ENCODE measurements around the gene ATL2.
"Not testable (repeated sequence)": the region's sequence is repeated elsewhere in the genome, so short reads cannot be mapped to it uniquely, and the experiment has no call there.

Gene ATL2

GRCh38 chr2:38327580-38327979, 49.5 kb downstream of the ATL2 start:
- DNase-seq (ENCODE audit: low read depth), result no peak

DNA sequence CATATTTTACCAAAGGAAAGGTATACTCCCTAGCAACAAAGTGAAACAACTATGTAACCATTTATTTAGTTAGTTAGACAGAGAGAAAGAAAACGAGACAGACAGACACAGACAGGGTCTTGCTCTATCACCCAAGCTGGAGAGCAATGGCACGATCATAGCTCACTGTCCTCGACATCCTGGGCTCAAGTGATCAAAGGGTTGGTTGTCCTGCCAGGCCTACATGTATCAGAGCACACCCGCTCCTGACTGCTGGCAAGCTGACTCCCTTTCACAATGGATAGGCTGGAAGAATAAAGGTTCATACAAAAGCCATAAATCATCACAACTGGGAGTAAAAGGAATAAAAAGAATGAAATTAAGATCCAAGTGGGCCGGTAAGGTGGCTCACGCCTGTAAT, 53.5 kb downstream of the ATL2 start:
- no peak for DNase-seq (ENCODE audit: low read depth)

DNA sequence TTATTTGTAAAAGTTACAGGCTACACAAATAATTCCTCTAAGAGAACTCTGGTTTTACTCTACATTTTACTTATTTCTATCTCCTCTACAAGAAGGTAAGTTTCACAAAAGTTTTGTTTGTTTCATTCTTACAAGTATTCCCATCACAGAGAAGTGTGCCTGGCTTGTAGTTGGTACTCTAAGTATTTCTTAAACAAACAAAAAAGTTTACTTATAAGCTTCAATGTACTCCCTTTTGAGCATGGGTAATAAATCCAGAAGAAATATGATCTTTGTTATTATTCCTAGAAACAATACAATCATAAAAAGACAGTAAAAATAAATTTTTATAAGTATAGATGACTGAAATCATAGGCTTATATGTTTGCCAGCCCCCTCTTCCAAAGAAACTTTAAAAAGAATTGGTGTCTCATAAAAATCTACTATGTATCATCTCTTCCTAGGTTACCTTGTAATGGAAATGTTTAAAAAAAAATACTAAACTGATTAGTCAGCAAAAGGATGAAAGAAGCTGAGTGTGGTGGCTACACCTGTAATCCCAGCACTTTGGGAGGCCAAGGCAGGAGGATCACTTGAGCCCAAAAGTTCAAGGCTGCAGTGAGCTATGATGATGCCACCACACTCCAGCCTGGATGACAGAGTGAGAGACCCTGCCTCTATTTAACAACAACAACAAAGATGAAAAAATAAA, 54.7 kb downstream of the ATL2 start:
- no peak for DNase-seq (ENCODE audit: low read depth)

GRCh38 chr2:38319240-38319639, 57.8 kb downstream of the ATL2 start:
- not testable (repeated sequence) for DNase-seq (ENCODE audit: low read depth)

GRCh38 chr2:38317725-38318124, 59.3 kb downstream of the ATL2 start:
- no peak for DNase-seq (ENCODE audit: low read depth)

- no peak for DNase-seq (ENCODE audit: low read depth)
Measured at GRCh38 chr2:38315707-38316333, 61.3 kb downstream of the ATL2 start.

DNA sequence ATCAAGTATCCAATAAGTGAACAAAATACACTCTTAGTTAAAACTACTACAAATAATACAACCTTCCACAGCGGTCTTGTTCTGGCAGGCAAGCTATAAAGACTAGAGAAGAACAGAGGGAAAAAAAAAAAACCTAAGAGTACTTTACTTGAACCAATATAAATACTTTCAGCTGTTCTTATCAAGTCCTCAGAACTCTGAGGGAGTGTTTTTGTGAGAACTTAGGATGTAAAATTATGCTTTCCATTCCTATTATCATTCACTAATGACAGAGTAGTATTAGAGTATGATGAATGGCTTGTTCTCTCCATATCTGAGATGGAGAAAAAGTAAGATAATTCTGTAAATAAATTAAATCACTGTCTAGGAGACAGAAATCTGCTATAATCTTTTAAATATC, 68.3 kb downstream of the ATL2 start:
- DNase-seq (ENCODE audit: low read depth), result no peak

DNA sequence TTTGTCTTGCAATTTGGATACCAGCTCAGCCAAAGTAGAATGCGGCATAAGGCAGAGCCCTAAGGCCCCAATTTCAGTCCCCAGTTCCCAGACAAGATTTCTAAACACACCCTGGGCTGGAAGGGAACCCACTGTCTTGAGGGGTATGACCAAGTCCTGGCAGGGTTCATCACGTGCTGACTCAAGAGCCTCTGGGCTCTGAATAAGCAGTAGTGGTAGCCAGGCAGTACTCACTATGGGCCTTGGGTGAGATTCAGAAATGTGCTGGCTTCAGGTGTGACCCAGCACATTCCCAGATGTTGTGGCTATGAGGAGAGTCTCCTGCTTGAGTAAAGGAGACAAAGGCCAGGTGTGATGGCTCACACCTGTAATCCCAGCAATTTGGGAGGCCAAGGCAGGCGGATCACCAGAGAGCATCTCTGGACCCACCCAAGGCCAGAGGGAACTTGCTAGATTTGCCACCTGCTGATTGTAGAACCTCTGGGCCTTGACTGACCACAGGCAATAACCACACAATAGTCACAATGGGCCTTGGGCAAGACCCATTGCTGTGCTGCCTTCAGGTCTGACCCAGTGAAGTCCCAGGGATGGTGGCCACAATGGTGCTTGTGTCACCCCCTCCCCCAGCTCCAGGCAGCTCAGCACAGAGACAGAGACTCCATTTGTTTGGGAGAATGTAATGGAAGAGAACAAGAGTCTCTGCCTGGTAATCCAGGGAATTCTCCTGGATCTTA, 74.9 kb downstream of the ATL2 start:
- no peak for DNase-seq (ENCODE audit: low read depth)

DNA sequence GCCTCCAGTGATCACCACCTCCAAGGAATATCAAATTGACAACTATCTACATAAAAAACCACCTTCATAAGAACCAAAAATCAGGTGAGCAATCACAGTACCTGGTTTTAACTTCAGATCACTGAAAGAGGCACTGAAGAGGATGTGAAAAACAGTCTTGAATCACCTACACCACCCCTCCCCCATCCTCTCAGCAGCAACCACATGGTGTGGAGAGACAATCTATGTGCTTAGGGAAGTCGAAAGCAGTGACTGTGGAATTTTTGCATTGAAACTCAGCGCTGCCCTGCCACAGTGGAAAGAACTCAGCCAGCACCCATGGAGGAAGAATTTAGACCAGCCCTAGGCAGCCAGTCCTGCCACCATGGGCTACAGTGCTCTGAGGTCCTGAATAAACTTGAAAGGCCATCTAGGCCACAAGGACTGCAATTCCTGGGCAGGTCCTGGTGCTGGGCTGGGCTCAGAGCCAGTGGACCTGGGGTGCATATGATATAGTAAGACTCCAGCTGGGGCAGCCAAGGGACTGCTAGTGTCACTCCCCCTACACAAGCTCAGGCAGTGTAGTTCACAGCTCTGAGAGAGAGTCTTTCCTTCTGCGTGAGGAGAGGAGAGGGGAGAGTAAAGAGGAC, 75.6 kb downstream of the ATL2 start:
- DNase-seq (ENCODE audit: low read depth), result no peak

DNA sequence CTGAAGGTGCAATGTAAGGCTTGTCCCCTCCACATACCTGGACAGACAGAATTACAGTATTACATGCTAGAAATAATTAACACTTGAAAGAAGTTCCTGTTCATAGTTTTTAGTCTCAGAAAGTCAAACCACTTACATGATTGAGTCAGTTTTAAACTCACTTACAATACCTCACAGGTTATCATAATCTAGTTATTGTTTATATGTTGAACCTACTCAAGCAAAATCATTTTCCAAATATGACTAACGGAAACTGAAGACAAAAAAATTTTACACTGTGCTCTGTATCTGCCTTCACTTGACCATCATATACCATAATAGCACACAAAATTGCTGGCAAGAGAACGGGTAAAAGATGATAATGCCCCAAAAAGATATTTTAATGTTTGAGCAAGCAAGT, 78.5 kb downstream of the ATL2 start:
- no peak for DNase-seq (ENCODE audit: low read depth)

DNA sequence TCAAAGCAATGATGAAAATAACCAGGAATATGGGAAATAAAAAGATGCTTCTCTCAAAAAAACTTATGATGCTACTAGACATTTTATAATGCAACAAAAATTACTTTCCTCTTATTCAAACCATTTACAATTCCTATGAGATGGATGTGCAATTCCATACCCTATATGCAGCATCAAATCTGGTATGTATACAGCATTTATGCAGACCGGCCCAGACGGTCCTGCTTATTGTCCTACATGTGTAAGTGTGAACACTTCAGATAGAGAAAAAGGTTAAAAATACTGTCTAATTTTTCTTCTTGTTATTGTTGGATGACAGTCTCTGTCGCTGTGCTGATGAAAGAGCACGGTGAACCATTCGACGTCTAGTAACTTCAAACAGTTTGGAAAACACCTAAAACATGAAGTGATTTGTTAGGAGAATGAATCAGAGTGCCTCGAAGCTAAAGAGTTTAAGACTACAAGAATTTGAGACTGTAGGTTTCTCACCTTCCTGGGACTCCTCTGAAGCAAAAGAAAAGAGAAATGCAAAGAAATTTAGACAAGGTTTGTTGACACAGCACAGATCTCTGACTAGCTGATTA, 80.8 kb downstream of the ATL2 start:
- no peak for DNase-seq (ENCODE audit: low read depth)

GRCh38 chr2:38294597-38294996, 82.5 kb downstream of the ATL2 start:
- no peak for DNase-seq (ENCODE audit: low read depth)

DNA sequence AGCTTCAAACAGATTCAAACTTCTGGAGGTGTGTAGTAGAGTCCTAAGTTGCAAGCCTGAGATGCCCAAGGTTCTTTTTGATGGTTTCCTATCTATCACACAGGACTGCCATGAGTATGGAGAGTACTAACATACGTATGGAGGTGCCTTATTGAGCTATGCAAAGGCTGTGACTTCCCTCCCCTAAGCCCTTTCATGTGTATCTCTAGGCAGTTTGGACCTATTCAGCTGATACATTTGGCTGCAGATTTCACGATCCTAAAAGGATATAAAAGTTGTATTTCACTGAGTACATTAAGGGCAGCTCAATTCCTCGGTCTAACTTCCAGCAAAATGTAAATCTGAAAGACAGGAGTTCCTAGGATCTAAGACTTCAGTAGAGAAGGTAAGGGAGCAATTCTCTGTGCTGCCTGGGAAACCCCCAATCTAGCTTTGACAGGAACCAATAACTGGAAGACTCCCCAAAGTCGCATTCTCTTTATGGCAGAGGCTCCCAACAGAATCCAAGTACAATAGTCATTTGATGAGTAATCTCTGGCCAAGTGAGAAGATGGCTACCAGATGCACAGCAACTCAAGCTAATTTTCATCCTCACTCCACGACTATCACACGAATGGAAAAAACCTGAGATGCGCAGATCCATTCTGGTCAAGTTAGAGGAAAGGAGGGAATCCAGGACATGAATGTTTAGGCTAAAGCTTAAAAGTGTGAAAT, 83.8 kb downstream of the ATL2 start:
- no peak for DNase-seq (ENCODE audit: low read depth)

DNA sequence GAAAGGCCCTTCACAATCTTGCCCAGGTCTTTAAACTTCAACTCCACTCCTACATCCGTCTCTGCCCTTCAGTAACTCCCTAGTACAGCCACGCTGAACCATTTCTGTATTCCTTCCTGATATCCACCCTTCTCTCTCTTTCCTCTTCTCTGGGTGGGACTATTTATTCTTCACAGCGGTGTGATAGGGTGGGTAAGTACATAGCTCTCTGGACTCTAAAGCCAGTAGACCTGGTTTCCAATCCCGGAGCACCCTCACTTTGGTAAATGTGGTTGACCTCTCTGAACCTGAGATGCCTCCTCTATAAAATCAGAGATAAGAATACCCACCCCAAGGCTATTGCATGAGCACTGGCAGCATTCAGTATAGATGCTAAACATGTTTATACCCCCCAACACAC, 86.7 kb downstream of the ATL2 start:
- no peak for DNase-seq (ENCODE audit: low read depth)

DNA sequence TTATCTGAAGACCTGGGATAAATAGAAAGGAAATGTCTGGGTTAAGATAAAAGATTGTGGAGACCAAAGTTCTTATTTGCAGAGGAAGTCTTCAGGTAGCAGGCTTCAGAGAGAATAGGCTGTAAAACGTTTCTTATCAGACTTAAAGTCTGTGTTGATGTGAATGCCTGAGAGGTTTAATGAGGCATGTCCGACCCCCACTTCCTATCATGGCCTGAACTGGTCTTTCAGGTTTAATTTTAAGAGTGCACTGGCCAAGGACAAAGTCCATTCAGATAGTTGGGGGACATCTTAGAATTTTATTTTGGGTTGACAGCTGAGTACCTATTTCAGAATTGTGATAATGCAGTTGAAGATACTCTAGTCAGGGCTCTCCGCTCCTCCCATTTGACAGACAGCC, 92.1 kb downstream of the ATL2 start:
- DNase-seq (ENCODE audit: low read depth), result no peak

- no peak for DNase-seq (ENCODE audit: low read depth)
Measured at GRCh38 chr2:38281095-38281742, 95.9 kb downstream of the ATL2 start.

GRCh38 chr2:38279201-38279600, 97.9 kb downstream of the ATL2 start:
- DNase-seq (ENCODE audit: low read depth), result no peak

- DNase-seq (ENCODE audit: low read depth), result not testable (repeated sequence)
Measured at GRCh38 chr2:38278117-38278438, 99.0 kb downstream of the ATL2 start.

GRCh38 chr2:38277245-38278116, 99.6 kb downstream of the ATL2 start:
- DNase-seq (ENCODE audit: low read depth), result no peak
